Nephron (organoid): ENCODE data around the gene SNX5.

ENCODE experiments used
- H3K27ac Mint-ChIP-seq, 3 experiments: 2 replicates each; pipeline ENCODE4 v1.8.0; 2020; ENCODE audit warnings: mixed read lengths in 3 of 3, mild to moderate bottlenecking in 2 of 3, moderate library complexity in 1 of 3
- H3K27me3 Mint-ChIP-seq: 2 replicates; pipeline ENCODE4 v1.8.0; 2021; ENCODE audit warnings: low read depth, mild to moderate bottlenecking, moderate library complexity, mixed read lengths
- H3K36me3 Mint-ChIP-seq: 2 replicates; pipeline ENCODE4 v1.8.0; 2020; ENCODE audit warnings: low read depth, mixed read lengths
- H3K4me1 Mint-ChIP-seq: 2 replicates; pipeline ENCODE4 v1.8.0; 2020; ENCODE audit warnings: mixed read lengths
- H3K4me3 Mint-ChIP-seq, 3 experiments: 2 replicates each; pipeline ENCODE4 v1.8.0; 2020; ENCODE audit warnings: mild to moderate bottlenecking in 3 of 3, mixed read lengths in 3 of 3, moderate library complexity in 2 of 3
- H3K9me3 Mint-ChIP-seq: 2 replicates; pipeline ENCODE4 v1.8.0; 2020; ENCODE audit warnings: mixed read lengths
- CTCF ChIP-seq, 3 experiments: fragments of 200-600 bp; sonication (generic); IDR thresholded peaks; one replicate each; pipeline ENCODE4 v1.5.0; 2021; ENCODE audit warnings: antibody characterized with exemption in 3 of 3; ENCODE audit not compliant: unreplicated experiment in 3 of 3

SNX5 gene

GRCh38 chr20:17956099-17956685 is 12.4 kb downstream of the SNX5 start:
- H3K4me1 Mint-ChIP-seq: peaks cover 39% of the 10 kb centered on the region
- peaks cover 56% of the 10 kb centered on the region for H3K36me3 Mint-ChIP-seq
- no peaks in the 10 kb centered on the region for H3K9me3 Mint-ChIP-seq
- no peak for TF ChIP-seq CTCF (IDR thresholded peaks at IDR 0.05; ENCODE audit: unreplicated experiment in 3 of 3)
- H3K27ac Mint-ChIP-seq: peak overlapping the region; percentile 59 to 93 (median 78)
- H3K27me3 Mint-ChIP-seq: no peaks in the 10 kb centered on the region
- no peak overlapping the region for H3K4me3 Mint-ChIP-seq

GRCh38 chr20:17955302-17955701 is 13.3 kb downstream of the SNX5 start:
- Mint-ChIP-seq H3K27ac (peak overlapping the region; percentile 59 to 87 (median 78)), H3K4me3 (no peak overlapping the region), H3K27me3 (no peaks in the 10 kb centered on the region)

GRCh38 chr20:17953935-17954334 is 14.7 kb downstream of the SNX5 start:
- no peak for TF ChIP-seq CTCF (IDR thresholded peaks at IDR 0.05; ENCODE audit: unreplicated experiment in 3 of 3)
- Mint-ChIP-seq H3K4me1 (peaks cover 22% of the 10 kb centered on the region), H3K9me3 (no peaks in the 10 kb centered on the region), H3K36me3 (peaks cover 77% of the 10 kb centered on the region), H3K27me3 (no peaks in the 10 kb centered on the region), H3K27ac (peak overlapping the region in 1 of 3 experiments; percentile 12), H3K4me3 (no peak overlapping the region)

More at GRCh38 chr20:17955302-17955701, 13.3 kb downstream of the SNX5 start:
- H3K9me3 Mint-ChIP-seq: no peaks in the 10 kb centered on the region
- TF ChIP-seq CTCF (IDR thresholded peaks at IDR 0.05; ENCODE audit: unreplicated experiment in 3 of 3): no peak
- peaks cover 64% of the 10 kb centered on the region for H3K36me3 Mint-ChIP-seq
- peaks cover 32% of the 10 kb centered on the region for H3K4me1 Mint-ChIP-seq

- no peak overlapping the region for H3K4me3 Mint-ChIP-seq
- peaks cover 12% of the 10 kb centered on the region for H3K4me1 Mint-ChIP-seq
- no peak for TF ChIP-seq CTCF (IDR thresholded peaks at IDR 0.05; ENCODE audit: unreplicated experiment in 3 of 3)
- H3K27ac Mint-ChIP-seq: peak overlapping the region in 2 of 3 experiments; percentile 9 to 51
- H3K36me3 Mint-ChIP-seq: peaks cover 87% of the 10 kb centered on the region
- H3K27me3 Mint-ChIP-seq: no peaks in the 10 kb centered on the region
- no peaks in the 10 kb centered on the region for H3K9me3 Mint-ChIP-seq
Measured at GRCh38 chr20:17952692-17953684, 15.6 kb downstream of the SNX5 start.

GRCh38 chr20:17951323-17951722 is 17.3 kb downstream of the SNX5 start:
- H3K4me1 Mint-ChIP-seq: peaks cover 5% of the 10 kb centered on the region
- no peak overlapping the region for H3K27ac Mint-ChIP-seq
- H3K9me3 Mint-ChIP-seq: no peaks in the 10 kb centered on the region
- no peak overlapping the region for H3K4me3 Mint-ChIP-seq
- H3K27me3 Mint-ChIP-seq: no peaks in the 10 kb centered on the region
- H3K36me3 Mint-ChIP-seq: peaks cover 98% of the 10 kb centered on the region
- TF ChIP-seq CTCF (IDR thresholded peaks at IDR 0.05; ENCODE audit: unreplicated experiment in 3 of 3): no peak
